Measurements from ENCODE around the gene PALLD.

DNA sequence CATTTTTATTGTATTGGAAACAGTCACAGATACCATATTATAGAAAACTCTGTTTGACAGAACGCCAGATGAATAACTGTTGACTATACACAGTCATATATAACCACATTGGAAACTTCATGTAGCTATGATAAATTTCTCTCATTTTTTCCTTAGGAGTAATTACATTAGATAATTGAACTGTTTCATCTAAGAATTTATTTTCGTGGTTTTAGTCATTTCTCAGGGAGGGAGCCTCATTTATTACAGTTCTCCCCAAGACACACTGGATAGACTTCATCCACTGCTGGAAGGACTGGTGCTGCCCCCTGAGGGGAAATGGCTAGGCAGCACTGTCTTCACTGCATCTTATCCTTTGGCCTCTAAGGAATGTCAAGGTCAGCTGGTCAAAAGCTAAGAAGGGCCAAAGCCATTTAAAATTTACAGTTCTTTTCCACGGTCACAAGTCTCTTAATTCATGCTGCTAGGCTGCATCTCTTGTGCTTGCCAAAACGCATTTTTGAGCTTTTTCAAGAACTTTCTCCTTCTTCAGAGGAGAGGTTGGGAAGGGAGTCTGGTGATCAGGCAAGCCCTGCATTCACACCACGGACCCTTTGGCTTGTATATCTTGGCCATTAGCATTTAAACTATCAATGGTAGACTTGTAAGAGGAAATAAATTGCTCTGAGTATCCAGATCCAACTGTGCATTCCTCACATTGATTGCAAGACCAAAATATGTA is 368.1 kb downstream of the PALLD start:
- TF ChIP-seq, protein P1, sequence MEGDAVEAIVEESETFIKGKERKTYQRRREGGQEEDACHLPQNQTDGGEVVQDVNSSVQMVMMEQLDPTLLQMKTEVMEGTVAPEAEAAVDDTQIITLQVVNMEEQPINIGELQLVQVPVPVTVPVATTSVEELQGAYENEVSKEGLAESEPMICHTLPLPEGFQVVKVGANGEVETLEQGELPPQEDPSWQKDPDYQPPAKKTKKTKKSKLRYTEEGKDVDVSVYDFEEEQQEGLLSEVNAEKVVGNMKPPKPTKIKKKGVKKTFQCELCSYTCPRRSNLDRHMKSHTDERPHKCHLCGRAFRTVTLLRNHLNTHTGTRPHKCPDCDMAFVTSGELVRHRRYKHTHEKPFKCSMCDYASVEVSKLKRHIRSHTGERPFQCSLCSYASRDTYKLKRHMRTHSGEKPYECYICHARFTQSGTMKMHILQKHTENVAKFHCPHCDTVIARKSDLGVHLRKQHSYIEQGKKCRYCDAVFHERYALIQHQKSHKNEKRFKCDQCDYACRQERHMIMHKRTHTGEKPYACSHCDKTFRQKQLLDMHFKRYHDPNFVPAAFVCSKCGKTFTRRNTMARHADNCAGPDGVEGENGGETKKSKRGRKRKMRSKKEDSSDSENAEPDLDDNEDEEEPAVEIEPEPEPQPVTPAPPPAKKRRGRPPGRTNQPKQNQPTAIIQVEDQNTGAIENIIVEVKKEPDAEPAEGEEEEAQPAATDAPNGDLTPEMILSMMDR (IDR thresholded peaks at IDR 0.05; ENCODE audit: low read depth, low read length) = no peak
- no peak for TF ChIP-seq POLR2A (IDR thresholded peaks at IDR 0.05; ENCODE audit: extremely low read depth, insufficient read length)
- no peak for TF ChIP-seq MYC (IDR thresholded peaks at IDR 0.05; ENCODE audit: low read depth, low read length)
